H9 (cell line): Measurements from ENCODE around the gene BCAR1. TPM values are rescaled to one million over a fixed set of nuclear protein-coding genes. Genes with fewer than 3 reads are reported as not detected.

Experiments used
- DNase-seq: peaks from one replicate; pipeline ENCODE4 v3.0.0-alpha.2; 2017
- H2AFZ ChIP-seq: one replicate; pipeline ENCODE4 v1.6.1; 2013; ENCODE audit warnings: mild to moderate bottlenecking, low read length, control low read depth, moderate library complexity
- H2AK5ac ChIP-seq: 2 replicates; pipeline ENCODE4 v1.6.1; 2013; ENCODE audit warnings: low read length, control low read depth, mixed read lengths; ENCODE audit not compliant: insufficient read length
- H2BK120ac ChIP-seq: one replicate; pipeline ENCODE4 v1.6.1; 2013; ENCODE audit warnings: low read depth, mild to moderate bottlenecking, low read length, control low read depth, inconsistent platforms; ENCODE audit not compliant: poor library complexity, severe bottlenecking
- H2BK12ac ChIP-seq: 2 replicates; pipeline ENCODE4 v1.6.1; 2013; ENCODE audit warnings: low read length, control low read depth, mixed read lengths, low read depth; ENCODE audit not compliant: insufficient read length
- H2BK15ac ChIP-seq: 2 replicates; pipeline ENCODE4 v1.6.1; 2013; ENCODE audit warnings: low read depth, low read length, control low read depth
- H2BK20ac ChIP-seq: one replicate; pipeline ENCODE4 v1.6.1; 2013; ENCODE audit warnings: low read depth, mild to moderate bottlenecking, low read length, control low read depth, inconsistent platforms; ENCODE audit not compliant: poor library complexity, severe bottlenecking
- H2BK5ac ChIP-seq: 2 replicates; pipeline ENCODE4 v1.6.1; 2013; ENCODE audit warnings: low read length, control low read depth, mixed read lengths; ENCODE audit not compliant: insufficient read length
- H3K14ac ChIP-seq: 2 replicates; pipeline ENCODE4 v1.6.1; 2013; ENCODE audit warnings: low read length, control low read depth; ENCODE audit not compliant: insufficient read depth
- H3K18ac ChIP-seq: 2 replicates; pipeline ENCODE4 v1.6.1; 2013; ENCODE audit warnings: low read depth, mild to moderate bottlenecking, mixed read lengths, low read length, control low read depth; ENCODE audit not compliant: insufficient read length
- H3K23ac ChIP-seq: 2 replicates; pipeline ENCODE4 v1.6.1; 2013; ENCODE audit warnings: low read length, control low read depth, mixed read lengths, low read depth; ENCODE audit not compliant: insufficient read length
- H3K23me2 ChIP-seq: 2 replicates; pipeline ENCODE4 v1.6.1; 2013; ENCODE audit warnings: low read depth, mild to moderate bottlenecking, mixed read lengths, low read length, control low read depth; ENCODE audit not compliant: insufficient read length, poor library complexity, severe bottlenecking
- H3K27ac ChIP-seq: 2 replicates; pipeline ENCODE4 v1.5.1; 2013; ENCODE audit warnings: low read length, control low read depth, mixed read lengths, low read depth; ENCODE audit not compliant: insufficient read length
- H3K27me3 ChIP-seq: 2 replicates; pipeline ENCODE4 v1.6.1; 2013; ENCODE audit warnings: low read length, control low read depth, inconsistent platforms; ENCODE audit not compliant: insufficient read depth
- H3K4ac ChIP-seq: 2 replicates; pipeline ENCODE4 v1.6.1; 2013; ENCODE audit warnings: low read depth, mild to moderate bottlenecking, control low read depth, inconsistent platforms, low read length, moderate library complexity
- H3K4me1 ChIP-seq: 2 replicates; pipeline ENCODE4 v1.6.1; 2013; ENCODE audit warnings: low read length, control low read depth, inconsistent platforms; ENCODE audit not compliant: insufficient read depth
- H3K4me2 ChIP-seq: 2 replicates; pipeline ENCODE4 v1.6.1; 2013; ENCODE audit warnings: low read length, control low read depth, mixed read lengths; ENCODE audit not compliant: insufficient read length, insufficient read depth
- H3K56ac ChIP-seq: 2 replicates; pipeline ENCODE4 v1.6.1; 2013; ENCODE audit warnings: low read depth, mild to moderate bottlenecking, mixed read lengths, low read length, control low read depth; ENCODE audit not compliant: insufficient read length
- H3K79me1 ChIP-seq: 2 replicates; pipeline ENCODE4 v1.6.1; 2013; ENCODE audit warnings: low read depth, mild to moderate bottlenecking, moderate library complexity, low read length, control low read depth, inconsistent platforms; ENCODE audit not compliant: insufficient read depth, poor library complexity, severe bottlenecking
- H3K79me2 ChIP-seq: 2 replicates; pipeline ENCODE4 v1.6.1; 2013; ENCODE audit warnings: low read length, control low read depth, inconsistent platforms; ENCODE audit not compliant: insufficient read depth
- H3K9ac ChIP-seq: 2 replicates; pipeline ENCODE4 v1.6.1; 2013; ENCODE audit warnings: low read length, control low read depth, mixed read lengths; ENCODE audit not compliant: insufficient read length; ENCODE audit errors: extremely low read depth
- H3K9me3 ChIP-seq: one replicate; pipeline ENCODE4 v1.6.1; 2013; ENCODE audit warnings: low read depth, low read length, inconsistent platforms; ENCODE audit not compliant: control insufficient read depth
- H3T11ph ChIP-seq: one replicate; pipeline ENCODE4 v1.6.1; 2013; ENCODE audit warnings: mild to moderate bottlenecking, low read length, control low read depth, inconsistent platforms
- H4K20me1 ChIP-seq: one replicate; pipeline ENCODE4 v1.6.1; 2013; ENCODE audit not compliant: control insufficient read depth, insufficient read length, insufficient read depth
- H4K5ac ChIP-seq: 2 replicates; pipeline ENCODE4 v1.6.1; 2013; ENCODE audit warnings: low read depth, mild to moderate bottlenecking, mixed read lengths, low read length, control low read depth; ENCODE audit not compliant: insufficient read length
- H4K8ac ChIP-seq: replicated peaks from 2 replicates; pipeline ENCODE4 v1.6.1; 2013; ENCODE audit warnings: low read length, control low read depth, mixed read lengths, low read depth; ENCODE audit not compliant: insufficient read length
- H4K91ac ChIP-seq: 2 replicates; pipeline ENCODE4 v1.6.1; 2013; ENCODE audit warnings: low read depth, mild to moderate bottlenecking, moderate library complexity, mixed read lengths, low read length, control low read depth; ENCODE audit not compliant: insufficient read length
- H3K27ac Mint-ChIP-seq, 3 experiments: 2 replicates in 2 of 3; 3 replicates in 1 of 3; pipeline ENCODE4 v1.8.0; 2020 to 2021; ENCODE audit warnings: mixed read lengths in 3 of 3, mild to moderate bottlenecking in 1 of 3, moderate library complexity in 1 of 3
- H3K27me3 Mint-ChIP-seq: 2 replicates; pipeline ENCODE4 v1.8.0; 2021; ENCODE audit warnings: low read depth, mild to moderate bottlenecking, moderate library complexity, mixed read lengths
- H3K36me3 Mint-ChIP-seq, 3 experiments: 2 replicates in 2 of 3; 3 replicates in 1 of 3; pipeline ENCODE4 v1.8.0; 2020 to 2021; ENCODE audit warnings: low read depth in 3 of 3, mixed read lengths in 3 of 3; ENCODE audit not compliant: insufficient read depth in 1 of 3
- H3K4me1 Mint-ChIP-seq, 2 experiments: 2 replicates each; pipeline ENCODE4 v1.8.0; 2020; ENCODE audit warnings: mixed read lengths in 2 of 2
- H3K4me3 Mint-ChIP-seq, 2 experiments: 2 replicates in 1 of 2; 3 replicates in 1 of 2; pipeline ENCODE4 v1.8.0; 2020 to 2021; ENCODE audit warnings: mild to moderate bottlenecking in 2 of 2, mixed read lengths in 2 of 2, moderate library complexity in 1 of 2
- H3K9me3 Mint-ChIP-seq, 2 experiments: 2 replicates in 1 of 2; 3 replicates in 1 of 2; pipeline ENCODE4 v1.8.0; 2020; ENCODE audit warnings: mild to moderate bottlenecking in 2 of 2, mixed read lengths in 2 of 2, moderate library complexity in 1 of 2
- CTCF ChIP-seq: fragments of 200-600 bp; sonication (generic); conservative IDR thresholded peaks from 3 replicates; pipeline ENCODE4 v1.8.0; 2021; ENCODE audit warnings: antibody characterized with exemption, mild to moderate bottlenecking
- WGBS: extraction: QIAGEN DNeasy Blood & Tissue Kit; methylation state at CpG from one replicate; pipeline ENCODE4 v1.1.7; 2013; ENCODE audit warnings: missing lambda C conversion rate, low lambda C conversion rate, mixed read lengths; ENCODE audit not compliant: insufficient read length; ENCODE audit errors: extremely low coverage; 5-methylcytosine and 5-hydroxymethylcytosine counted together
- total RNA-seq: library from RNA; stranded (reverse); gene quantifications from 2 replicates; pipeline ENCODE4 v1.2.1, GENCODE V29; 2021

The BCAR1 gene
- total RNA-seq, 1 experiment from 2014 or later = 97.1 TPM

- Histone ChIP-seq H3K4ac (no peak overlapping the region), H2BK15ac (no peak overlapping the region), H3K9me3 (no peaks in the 10 kb centered on the region), H2AK5ac (no peak overlapping the region), H3K27ac (no peak overlapping the region), H4K20me1 (no peaks in the 10 kb centered on the region), H4K8ac (no peak overlapping the region), H2AFZ (no peak overlapping the region), H2BK12ac (no peak overlapping the region), H3K27me3 (no peaks in the 10 kb centered on the region), H2BK120ac (no peak overlapping the region), H3K9ac (no peak overlapping the region), H3K79me2 (no peaks in the 10 kb centered on the region), H3K4me1 (no peaks in the 10 kb centered on the region), H4K5ac (no peak overlapping the region), H2BK20ac (no peak overlapping the region), H3K79me1 (no peaks in the 10 kb centered on the region), H3K23ac (no peak overlapping the region), H3T11ph (no peak overlapping the region), H4K91ac (no peak overlapping the region), H3K4me2 (no peak overlapping the region), H3K56ac (no peak overlapping the region), H3K18ac (no peak overlapping the region), H2BK5ac (no peak overlapping the region), H3K23me2 (no peaks in the 10 kb centered on the region), H3K14ac (no peak overlapping the region)
- WGBS = no CpG with 5 or more reads among the region's 10 CpGs
- Mint-ChIP-seq H3K27me3 (peaks cover 2% of the 10 kb centered on the region; the same call in 1 of the 2 replicates), H3K9me3 (no peaks in the 10 kb centered on the region; a peak in 1 of 5 replicates), H3K4me1 (peaks cover 0 to 11% of the 10 kb centered on the region in 2 experiments), H3K36me3 (no peaks in the 10 kb centered on the region), H3K27ac (peak overlapping the region in 1 of 3 experiments; percentile 70; a peak in 1 of 7 replicates), H3K4me3 (no peak overlapping the region; a peak in 1 of 5 replicates)
- no peak for TF ChIP-seq CTCF
- DNase-seq = no peak
Observed at GRCh38 chr16:75193730-75194444, 57.5 kb downstream of the BCAR1 start.
